Body of pancreas (tissue), 4 donors: ENCODE data around the gene MESD. TPM values are rescaled to one million over a fixed set of nuclear protein-coding genes. Genes with fewer than 3 reads are reported as not detected.

Source experiments
- ATAC-seq: fragments of 150-250 bp; one replicate; pipeline ENCODE4 v1.9.1; 2016
- DNase-seq, 4 donors: peaks; one replicate each; pipeline ENCODE4 v3.0.0-alpha.2; 2019
- H3K27ac ChIP-seq, 4 donors: fragments of 200-600 bp; sonication (generic); 1 replicate in 3 of 4; 2 replicates in 1 of 4; pipeline versions ENCODE4 v1.5.1 to v1.6.1; 2016 to 2019; ENCODE audit warnings: mild to moderate bottlenecking in 1 of 4, mixed read lengths in 1 of 4, moderate library complexity in 1 of 4
- H3K27me3 ChIP-seq, 2 donors: fragments of 200-600 bp; sonication (generic); one replicate each; pipeline ENCODE4 v1.6.0; 2016; ENCODE audit warnings: mild to moderate bottlenecking in 1 of 2
- H3K36me3 ChIP-seq, 2 donors: fragments of 200-600 bp; sonication (generic); replicated peaks in 1 of 2; 2 replicates each; pipeline ENCODE4 v1.5.1; 2016; ENCODE audit warnings: low read depth in 2 of 2; ENCODE audit not compliant: insufficient read depth in 1 of 2
- H3K4me1 ChIP-seq: fragments of 200-600 bp; sonication (generic); one replicate; pipeline ENCODE4 v1.6.0; 2016
- H3K4me3 ChIP-seq, 2 donors: fragments of 200-600 bp; sonication (generic); 1 replicate in 1 of 2; 2 replicates in 1 of 2; pipeline ENCODE4 v1.5.1; 2016 to 2019
- H3K9me3 ChIP-seq, 3 donors: fragments of 200-600 bp; sonication (generic); 1 replicate in 2 of 3; 2 replicates in 1 of 3; pipeline ENCODE4 v1.5.1; 2016
- POLR2A ChIP-seq, 3 donors: fragments of 450-650 bp; IDR thresholded peaks; one replicate each; pipeline ENCODE4 v1.6.1; 2016; ENCODE audit warnings: antibody characterized with exemption in 3 of 3, mild to moderate bottlenecking in 2 of 3
- WGBS, 2 donors: methylation state at CpG; one replicate each; pipeline ENCODE4 v1.1.5; 2017; 5-methylcytosine and 5-hydroxymethylcytosine counted together
- intact Hi-C: fragments of 100-400 bp; cut with DNase I; formaldehyde crosslinking; loops from one replicate; pipeline ENCODE4 v1.15.1; 2023
- total RNA-seq, 2 donors: library from RNA; depleted of rRNA; stranded (reverse); fragments of >200 nt; gene quantifications; one replicate each; pipeline ENCODE4 v1.1.0, GENCODE V29; 2016
- TF ChIP-seq, protein P1 (sequence below), 7 experiments: fragments of 450-650 bp in 4 of 7; fragments of 200-600 bp in 3 of 7; sonication (generic) in 3 of 7; IDR thresholded peaks; one replicate each; pipeline ENCODE4 v1.5.1; 2016 to 2019; ENCODE audit warnings: antibody characterized with exemption in 7 of 7

Gene MESD
- total RNA-seq, 2 donors from 2014 or later, result 22.3 to 34.6 TPM

DNA sequence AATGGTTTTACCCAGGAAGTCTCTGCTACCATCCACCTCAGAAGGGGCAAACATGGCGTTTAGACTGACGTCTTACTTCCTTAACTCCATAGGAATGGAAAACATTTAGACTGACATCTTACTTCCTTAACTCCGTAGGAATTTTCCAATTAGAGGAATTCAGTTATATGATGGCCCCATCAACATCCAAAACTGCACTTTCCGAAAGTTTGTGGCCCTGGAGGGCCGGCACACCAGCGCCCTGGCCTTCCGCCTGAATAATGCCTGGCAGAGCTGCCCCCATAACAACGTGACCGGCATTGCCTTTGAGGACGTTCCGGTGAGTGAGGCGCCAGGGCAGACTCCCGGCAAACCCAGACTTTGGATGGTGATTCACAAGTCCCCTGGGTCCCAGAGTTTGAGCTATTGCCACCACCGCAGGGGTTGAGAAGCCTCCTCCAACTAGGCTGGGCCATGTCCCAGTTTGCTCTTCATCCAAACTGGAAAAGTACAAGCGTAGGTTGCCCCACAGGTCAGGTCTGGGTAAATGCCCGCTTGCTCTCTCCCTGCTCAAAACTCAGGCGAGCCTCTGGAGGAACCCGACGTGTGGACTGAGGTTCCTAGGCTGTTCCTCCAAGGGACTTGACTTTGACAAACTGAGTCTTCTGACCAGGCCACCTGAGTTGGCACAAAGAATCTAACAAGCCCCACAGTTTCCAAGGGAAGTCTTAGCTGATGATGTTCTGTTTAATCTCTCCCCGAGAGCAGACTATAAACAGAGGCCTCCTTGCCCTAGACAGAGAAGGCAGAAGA, 57.7 kb downstream of the MESD start:
- H3K9me3 ChIP-seq, result no peaks in the 10 kb centered on the region
- H3K4me3 ChIP-seq, result no peak overlapping the region
- no peak overlapping the region for H3K27ac ChIP-seq
- TF ChIP-seq, protein P1, sequence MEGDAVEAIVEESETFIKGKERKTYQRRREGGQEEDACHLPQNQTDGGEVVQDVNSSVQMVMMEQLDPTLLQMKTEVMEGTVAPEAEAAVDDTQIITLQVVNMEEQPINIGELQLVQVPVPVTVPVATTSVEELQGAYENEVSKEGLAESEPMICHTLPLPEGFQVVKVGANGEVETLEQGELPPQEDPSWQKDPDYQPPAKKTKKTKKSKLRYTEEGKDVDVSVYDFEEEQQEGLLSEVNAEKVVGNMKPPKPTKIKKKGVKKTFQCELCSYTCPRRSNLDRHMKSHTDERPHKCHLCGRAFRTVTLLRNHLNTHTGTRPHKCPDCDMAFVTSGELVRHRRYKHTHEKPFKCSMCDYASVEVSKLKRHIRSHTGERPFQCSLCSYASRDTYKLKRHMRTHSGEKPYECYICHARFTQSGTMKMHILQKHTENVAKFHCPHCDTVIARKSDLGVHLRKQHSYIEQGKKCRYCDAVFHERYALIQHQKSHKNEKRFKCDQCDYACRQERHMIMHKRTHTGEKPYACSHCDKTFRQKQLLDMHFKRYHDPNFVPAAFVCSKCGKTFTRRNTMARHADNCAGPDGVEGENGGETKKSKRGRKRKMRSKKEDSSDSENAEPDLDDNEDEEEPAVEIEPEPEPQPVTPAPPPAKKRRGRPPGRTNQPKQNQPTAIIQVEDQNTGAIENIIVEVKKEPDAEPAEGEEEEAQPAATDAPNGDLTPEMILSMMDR (IDR thresholded peaks at IDR 0.05), result no peak
- no peak for TF ChIP-seq POLR2A (IDR thresholded peaks at IDR 0.05)
- no peaks in the 10 kb centered on the region for H3K4me1 ChIP-seq
- no peaks in the 10 kb centered on the region for H3K36me3 ChIP-seq
- no peak for DNase-seq
- WGBS, 2 donors, result 91 to 97% methylated on average over 10 to 18 of the region's 20 CpGs
- intact Hi-C loops, result no loop called here
- ATAC-seq, result no peak
- no peaks in the 10 kb centered on the region for H3K27me3 ChIP-seq

DNA sequence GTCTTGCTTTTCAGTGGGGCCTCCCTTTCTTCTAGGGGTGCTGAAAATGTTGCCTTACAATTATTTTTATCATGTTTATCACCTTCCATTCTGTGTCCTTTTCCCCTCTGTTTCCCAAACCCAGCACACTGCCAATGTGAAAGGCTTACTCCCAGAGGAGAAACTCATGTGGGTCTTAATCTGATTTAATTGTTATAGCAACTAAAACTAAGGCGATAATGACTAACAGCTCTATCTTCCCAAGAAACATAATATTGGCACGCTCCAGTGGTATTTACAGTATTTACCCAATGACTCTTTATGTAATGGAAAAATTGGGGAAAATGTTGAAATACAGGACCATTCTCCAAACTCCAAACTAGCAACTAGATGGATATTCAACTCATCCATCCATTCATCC, 58.4 kb downstream of the MESD start:
- DNase-seq, result no peak
- H3K4me1 ChIP-seq, result no peaks in the 10 kb centered on the region
- TF ChIP-seq, protein P1 (IDR thresholded peaks at IDR 0.05), result no peak
- TF ChIP-seq POLR2A (IDR thresholded peaks at IDR 0.05), result no peak
- no peaks in the 10 kb centered on the region for H3K9me3 ChIP-seq
- intact Hi-C loops, result no loop called here
- no peaks in the 10 kb centered on the region for H3K36me3 ChIP-seq
- no peak overlapping the region for H3K4me3 ChIP-seq
- H3K27me3 ChIP-seq, result no peaks in the 10 kb centered on the region
- no peak overlapping the region for H3K27ac ChIP-seq
- no peak for ATAC-seq
- 78 to 87% methylated on average over 2 of the region's 2 CpGs for WGBS, 2 donors

DNA sequence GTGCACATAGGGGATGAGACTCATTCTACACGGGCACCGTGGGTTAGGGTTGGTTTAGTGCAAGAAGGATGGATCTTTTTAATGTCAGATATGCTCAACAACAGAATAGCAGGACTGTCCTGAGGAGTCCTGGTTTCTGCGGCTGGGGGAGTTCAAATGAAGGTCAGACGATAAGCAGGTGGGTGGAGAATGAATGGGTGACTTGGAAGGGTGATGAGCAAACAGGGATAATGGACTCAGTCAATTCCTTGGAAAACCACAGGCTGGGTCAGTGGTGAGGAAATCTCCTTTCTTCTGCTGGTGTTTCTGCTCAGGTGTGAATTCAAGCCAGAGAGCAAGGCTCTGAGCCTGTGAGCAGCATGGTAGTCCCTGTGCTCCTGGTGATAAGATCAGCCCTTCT, 59.9 kb downstream of the MESD start:
- Histone ChIP-seq H3K27me3 (no peaks in the 10 kb centered on the region), H3K4me3 (no peak overlapping the region), H3K27ac (no peak overlapping the region), H3K36me3 (no peaks in the 10 kb centered on the region), H3K9me3 (no peaks in the 10 kb centered on the region), H3K4me1 (no peaks in the 10 kb centered on the region)
- TF ChIP-seq, protein P1 (IDR thresholded peaks at IDR 0.05), result no peak
- no peak for TF ChIP-seq POLR2A (IDR thresholded peaks at IDR 0.05)
- WGBS, 2 donors, result 83 to 86% methylated on average over 4 of the region's 4 CpGs
- DNase-seq (no peak), ATAC-seq (no peak)
- intact Hi-C loops, result no loop called here

DNA sequence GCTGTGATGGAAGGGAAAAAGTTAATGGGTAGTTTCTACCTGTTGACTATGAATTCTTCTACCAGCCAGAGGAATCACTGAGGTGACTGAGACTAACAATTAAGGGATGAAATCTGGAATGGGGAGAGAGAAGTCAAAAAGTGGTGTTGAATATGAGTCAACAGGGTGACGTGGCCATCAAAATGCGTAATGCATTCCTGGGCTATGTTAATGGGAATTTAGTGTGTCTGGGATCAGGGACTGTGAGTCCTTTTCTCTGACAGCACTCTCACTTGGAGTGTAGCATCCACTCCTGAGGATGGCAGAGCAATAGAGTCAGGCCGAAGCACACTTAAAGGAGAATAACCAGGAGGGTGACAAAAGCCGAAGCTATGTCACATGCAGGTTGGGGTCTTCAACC, 60.4 kb downstream of the MESD start:
- no peaks in the 10 kb centered on the region for H3K36me3 ChIP-seq
- ATAC-seq (no peak), DNase-seq (no peak)
- no peaks in the 10 kb centered on the region for H3K27me3 ChIP-seq
- H3K4me3 ChIP-seq, result no peak overlapping the region
- no peak for TF ChIP-seq POLR2A (IDR thresholded peaks at IDR 0.05)
- H3K4me1 ChIP-seq, result no peaks in the 10 kb centered on the region
- no peaks in the 10 kb centered on the region for H3K9me3 ChIP-seq
- no peak overlapping the region for H3K27ac ChIP-seq
- intact Hi-C loops, result no loop called here
- WGBS, 2 donors, result 92 to 97% methylated on average over 4 of the region's 4 CpGs

DNA sequence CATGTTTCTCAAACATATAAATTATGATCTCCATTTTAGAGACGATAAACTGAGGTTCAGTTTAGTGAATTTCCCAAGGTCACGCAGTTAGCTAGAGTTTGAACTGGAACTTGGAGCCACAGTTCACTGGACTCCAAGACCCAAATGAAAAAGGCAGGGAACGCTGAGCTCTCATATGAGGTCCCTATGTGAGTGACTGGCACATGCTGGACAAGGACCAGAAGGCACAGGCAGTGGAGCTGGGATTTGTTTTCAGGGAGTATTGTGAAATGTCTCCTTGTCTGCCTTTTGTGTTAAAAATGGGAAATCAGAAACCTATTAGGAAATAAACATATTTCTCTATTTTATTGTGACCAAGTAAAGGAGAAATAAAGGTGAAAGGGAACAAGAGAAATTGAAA, 63.5 kb downstream of the MESD start:
- no peak overlapping the region for H3K4me3 ChIP-seq
- H3K9me3 ChIP-seq, result no peaks in the 10 kb centered on the region
- H3K27me3 ChIP-seq, result no peaks in the 10 kb centered on the region
- ATAC-seq, result no peak
- no peak for TF ChIP-seq POLR2A (IDR thresholded peaks at IDR 0.05)
- TF ChIP-seq, protein P1 (IDR thresholded peaks at IDR 0.05), result no peak
- H3K27ac ChIP-seq, result no peak overlapping the region
- 82 to 93% methylated on average over 3 of the region's 3 CpGs for WGBS, 2 donors
- no peak for DNase-seq
- H3K36me3 ChIP-seq, result no peaks in the 10 kb centered on the region
- intact Hi-C loops, result no loop called here
- H3K4me1 ChIP-seq, result no peaks in the 10 kb centered on the region
